WTC11 (cell line): ENCODE results near the gene DMXL2. TPM values are rescaled to one million over a fixed set of nuclear protein-coding genes. Genes with fewer than 3 reads are reported as not detected.

Source experiments
- ATAC-seq: fragments of 200-7000 bp; cut with Tn5 transposase; 2 replicates; pipeline ENCODE4 v1.10.0; 2021; ENCODE audit warnings: mild to moderate bottlenecking, moderate library complexity
- CTCF ChIA-PET: fragments of 300-600 bp; sonication (Branson Sonifier 250); formaldehyde crosslinking; loops from one replicate; lab custom pipeline; 2021; ENCODE audit warnings: antibody characterized with exemption; lab: Charles Lee
- POLR2A ChIA-PET: fragments of 350-600 bp; sonication (Branson Sonifier 250); formaldehyde crosslinking; loops from one replicate; lab custom pipeline; 2021; ENCODE audit warnings: antibody characterized with exemption; lab: Charles Lee
- DNase-seq: peaks from one replicate; pipeline ENCODE4 v3.0.0; 2021; ENCODE audit warnings: low spot score
- H3K27ac Mint-ChIP-seq: 2 replicates; pipeline ENCODE4 v1.8.0; 2021; ENCODE audit warnings: mixed read lengths
- H3K27me3 Mint-ChIP-seq: 2 replicates; pipeline ENCODE4 v1.8.0; 2021; ENCODE audit warnings: low read depth, mild to moderate bottlenecking, moderate library complexity, mixed read lengths
- H3K36me3 Mint-ChIP-seq: 2 replicates; pipeline ENCODE4 v1.8.0; 2021; ENCODE audit warnings: mixed read lengths
- H3K4me1 Mint-ChIP-seq: 2 replicates; pipeline ENCODE4 v1.8.0; 2022; ENCODE audit warnings: mixed read lengths
- H3K4me3 Mint-ChIP-seq: 2 replicates; pipeline ENCODE4 v1.8.0; 2021; ENCODE audit warnings: mild to moderate bottlenecking, moderate library complexity, mixed read lengths
- H3K9me3 Mint-ChIP-seq: 2 replicates; pipeline ENCODE4 v1.8.0; 2021; ENCODE audit warnings: mixed read lengths
- CBFB ChIP-seq: sonication (generic); formaldehyde crosslinking; IDR thresholded peaks from 2 replicates; pipeline ENCODE4 v1.8.1; 2022; ENCODE audit warnings: mild to moderate bottlenecking, low read depth, missing genetic modification reagents
- CREM ChIP-seq: sonication (generic); formaldehyde crosslinking; IDR thresholded peaks from 2 replicates; pipeline ENCODE4 v1.8.1; 2022; ENCODE audit warnings: mild to moderate bottlenecking, missing genetic modification reagents, moderate library complexity
- ELF4 ChIP-seq: sonication (generic); formaldehyde crosslinking; IDR thresholded peaks from 2 replicates; pipeline ENCODE4 v1.8.1; 2022; ENCODE audit warnings: low read depth, mild to moderate bottlenecking, moderate library complexity, missing genetic modification reagents
- ESRRA ChIP-seq: sonication (generic); formaldehyde crosslinking; IDR thresholded peaks from 2 replicates; pipeline ENCODE4 v1.8.1; 2022; ENCODE audit warnings: mild to moderate bottlenecking, missing genetic modification reagents, borderline replicate concordance
- ETV6 ChIP-seq: sonication (generic); formaldehyde crosslinking; IDR thresholded peaks from 2 replicates; pipeline ENCODE4 v1.8.1; 2022; ENCODE audit warnings: mild to moderate bottlenecking, missing genetic modification reagents
- FOXJ3 ChIP-seq: sonication (generic); formaldehyde crosslinking; IDR thresholded peaks from 2 replicates; pipeline ENCODE4 v1.9.0; 2021; ENCODE audit warnings: missing genetic modification reagents, mild to moderate bottlenecking, borderline replicate concordance
- GTF2I ChIP-seq: fragments of 250-450 bp; sonication (Bioruptor Pico); conservative IDR thresholded peaks from 2 replicates; pipeline ENCODE4 v1.4.0; 2021; ENCODE audit warnings: mild to moderate bottlenecking
- HMGA2 ChIP-seq: fragments of 250-450 bp; sonication (Bioruptor Pico); IDR thresholded peaks from 2 replicates; pipeline ENCODE4 v1.4.0; 2021; ENCODE audit warnings: mild to moderate bottlenecking, moderate library complexity
- JAZF1 ChIP-seq: fragments of 250-450 bp; sonication (Bioruptor Pico); IDR thresholded peaks from 2 replicates; pipeline ENCODE4 v1.9.0; 2021; ENCODE audit warnings: moderate library complexity, mild to moderate bottlenecking, inconsistent platforms
- JUN ChIP-seq: sonication (generic); formaldehyde crosslinking; IDR thresholded peaks from 2 replicates; pipeline ENCODE4 v1.8.0; 2023; ENCODE audit warnings: mild to moderate bottlenecking, missing genetic modification reagents
- NFATC4 ChIP-seq: fragments of 250-450 bp; sonication (Bioruptor Pico); IDR thresholded peaks from 2 replicates; pipeline ENCODE4 v1.9.0; 2021; ENCODE audit warnings: mild to moderate bottlenecking
- NR2C2 ChIP-seq: sonication (generic); formaldehyde crosslinking; IDR thresholded peaks from 2 replicates; pipeline ENCODE4 v1.8.0; 2022; ENCODE audit warnings: mild to moderate bottlenecking, missing genetic modification reagents
- NR3C1 ChIP-seq: sonication (generic); formaldehyde crosslinking; conservative IDR thresholded peaks from 2 replicates; pipeline ENCODE4 v1.8.1; 2023; ENCODE audit warnings: low read depth, mild to moderate bottlenecking, missing genetic modification reagents
- PRRX2 ChIP-seq: fragments of 250-450 bp; sonication (Bioruptor Pico); IDR thresholded peaks from 2 replicates; pipeline ENCODE4 v1.8.0; 2021; ENCODE audit warnings: mild to moderate bottlenecking
- RORB ChIP-seq: fragments of 250-450 bp; sonication (Bioruptor Pico); IDR thresholded peaks from 2 replicates; pipeline ENCODE4 v1.9.0; 2021; ENCODE audit warnings: mild to moderate bottlenecking
- SMAD3 ChIP-seq: sonication (generic); formaldehyde crosslinking; IDR thresholded peaks from 2 replicates; pipeline ENCODE4 v1.8.0; 2022; ENCODE audit warnings: missing genetic modification reagents, mild to moderate bottlenecking, borderline replicate concordance
- SMAD4 ChIP-seq: sonication (generic); formaldehyde crosslinking; IDR thresholded peaks from 2 replicates; pipeline ENCODE4 v1.8.0; 2022; ENCODE audit warnings: mild to moderate bottlenecking, missing genetic modification reagents
- TCF7 ChIP-seq: sonication (generic); formaldehyde crosslinking; IDR thresholded peaks from 2 replicates; pipeline ENCODE4 v1.8.0; 2022; ENCODE audit warnings: mild to moderate bottlenecking, low read depth, missing genetic modification reagents, moderate library complexity
- TEAD4 ChIP-seq: sonication (generic); formaldehyde crosslinking; IDR thresholded peaks from 2 replicates; pipeline ENCODE4 v1.8.0; 2022; ENCODE audit warnings: mild to moderate bottlenecking, missing genetic modification reagents
- total RNA-seq: library from RNA; stranded (reverse); gene quantifications from 3 replicates; pipeline ENCODE4 v1.2.3, GENCODE V29; 2021
- TF ChIP-seq, protein P1 (sequence below): sonication (generic); formaldehyde crosslinking; IDR thresholded peaks from 2 replicates; pipeline ENCODE4 v1.8.1; 2022; ENCODE audit warnings: low read depth, missing genetic modification reagents, borderline replicate concordance
- TF ChIP-seq, protein P2 (sequence below): sonication (generic); formaldehyde crosslinking; IDR thresholded peaks from 2 replicates; pipeline ENCODE4 v1.8.0; 2023; ENCODE audit warnings: missing genetic modification reagents
- TF ChIP-seq, protein P3 (sequence below): sonication (generic); formaldehyde crosslinking; IDR thresholded peaks from 2 replicates; pipeline ENCODE4 v1.8.1; 2023; ENCODE audit warnings: mild to moderate bottlenecking, moderate library complexity, missing genetic modification reagents
- TF ChIP-seq, protein P4 (sequence below): sonication (generic); formaldehyde crosslinking; IDR thresholded peaks from 2 replicates; pipeline ENCODE4 v1.8.0; 2022; ENCODE audit warnings: mild to moderate bottlenecking, missing genetic modification reagents
- TF ChIP-seq, protein P5 (sequence below): sonication (generic); formaldehyde crosslinking; IDR thresholded peaks from 2 replicates; pipeline ENCODE4 v1.8.0; 2022; ENCODE audit warnings: mild to moderate bottlenecking, missing genetic modification reagents

DMXL2 gene
- total RNA-seq, 1 experiment from 2014 or later: 10.4 TPM

DNA sequence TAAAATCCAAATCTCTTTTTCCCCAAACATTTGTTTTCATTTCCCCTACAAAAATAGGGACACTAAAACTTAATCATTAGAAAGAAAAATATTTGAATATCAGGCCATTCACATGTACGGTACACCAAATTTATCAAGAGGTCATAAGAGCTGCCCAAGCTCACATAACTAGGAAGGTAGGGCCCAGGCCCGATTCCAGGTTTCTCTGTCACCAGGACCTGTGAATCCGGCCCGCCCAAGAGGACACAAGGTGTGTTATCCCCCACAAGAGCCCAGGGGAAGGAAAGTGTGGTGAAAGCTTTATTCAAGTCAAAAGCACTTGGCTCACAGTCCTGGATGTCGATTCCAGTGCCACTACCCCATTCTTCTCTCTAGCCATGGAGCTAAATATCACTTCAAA is 130.6 kb downstream of the DMXL2 start:
- no peak for ATAC-seq
- TF ChIP-seq NFATC4 (no peak), TCF7 (CRISPR knock-in tag) (no peak), RORB (no peak), HMGA2 (CRISPR knock-in tag) (no peak), CREM (CRISPR knock-in tag) (no peak), TEAD4 (CRISPR knock-in tag) (no peak), ESRRA (CRISPR knock-in tag) (no peak), NR2C2 (CRISPR knock-in tag) (no peak)
- TF ChIP-seq, protein P1, sequence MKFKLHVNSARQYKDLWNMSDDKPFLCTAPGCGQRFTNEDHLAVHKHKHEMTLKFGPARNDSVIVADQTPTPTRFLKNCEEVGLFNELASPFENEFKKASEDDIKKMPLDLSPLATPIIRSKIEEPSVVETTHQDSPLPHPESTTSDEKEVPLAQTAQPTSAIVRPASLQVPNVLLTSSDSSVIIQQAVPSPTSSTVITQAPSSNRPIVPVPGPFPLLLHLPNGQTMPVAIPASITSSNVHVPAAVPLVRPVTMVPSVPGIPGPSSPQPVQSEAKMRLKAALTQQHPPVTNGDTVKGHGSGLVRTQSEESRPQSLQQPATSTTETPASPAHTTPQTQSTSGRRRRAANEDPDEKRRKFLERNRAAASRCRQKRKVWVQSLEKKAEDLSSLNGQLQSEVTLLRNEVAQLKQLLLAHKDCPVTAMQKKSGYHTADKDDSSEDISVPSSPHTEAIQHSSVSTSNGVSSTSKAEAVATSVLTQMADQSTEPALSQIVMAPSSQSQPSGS (CRISPR knock-in tag): no peak
- ChIA-PET POLR2A (no interaction called here), CTCF (no interaction called here)
- Mint-ChIP-seq H3K27ac (no peak overlapping the region), H3K27me3 (no peaks in the 10 kb centered on the region), H3K9me3 (no peaks in the 10 kb centered on the region), H3K4me3 (no peak overlapping the region), H3K4me1 (no peaks in the 10 kb centered on the region), H3K36me3 (peaks cover 3% of the 10 kb centered on the region; the same call in 1 of the 2 replicates)
- no peak for DNase-seq

DNA sequence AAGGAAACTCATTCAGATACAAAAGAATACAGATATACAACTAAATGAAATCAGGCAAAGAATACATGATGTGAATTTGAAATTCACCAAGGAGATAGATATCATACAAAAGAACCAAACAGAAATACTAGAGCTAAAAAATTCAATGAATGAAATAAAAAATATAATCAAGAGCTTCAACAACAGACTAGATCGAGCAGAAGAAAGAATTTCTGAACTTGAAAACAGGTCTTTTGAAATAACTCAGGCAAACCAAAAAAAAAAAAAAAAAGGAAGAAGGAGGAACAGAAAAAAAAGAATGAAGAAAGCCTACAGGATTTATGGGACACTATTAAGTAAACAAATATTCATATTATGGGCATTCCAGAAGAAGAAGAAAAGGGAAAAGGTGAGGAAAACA is 137.8 kb downstream of the DMXL2 start:
- TF ChIP-seq, protein P2, sequence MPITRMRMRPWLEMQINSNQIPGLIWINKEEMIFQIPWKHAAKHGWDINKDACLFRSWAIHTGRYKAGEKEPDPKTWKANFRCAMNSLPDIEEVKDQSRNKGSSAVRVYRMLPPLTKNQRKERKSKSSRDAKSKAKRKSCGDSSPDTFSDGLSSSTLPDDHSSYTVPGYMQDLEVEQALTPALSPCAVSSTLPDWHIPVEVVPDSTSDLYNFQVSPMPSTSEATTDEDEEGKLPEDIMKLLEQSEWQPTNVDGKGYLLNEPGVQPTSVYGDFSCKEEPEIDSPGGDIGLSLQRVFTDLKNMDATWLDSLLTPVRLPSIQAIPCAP (CRISPR knock-in tag): no peak
- TF ChIP-seq CBFB (CRISPR knock-in tag) (no peak), FOXJ3 (CRISPR knock-in tag) (no peak)
- TF ChIP-seq, protein P3, sequence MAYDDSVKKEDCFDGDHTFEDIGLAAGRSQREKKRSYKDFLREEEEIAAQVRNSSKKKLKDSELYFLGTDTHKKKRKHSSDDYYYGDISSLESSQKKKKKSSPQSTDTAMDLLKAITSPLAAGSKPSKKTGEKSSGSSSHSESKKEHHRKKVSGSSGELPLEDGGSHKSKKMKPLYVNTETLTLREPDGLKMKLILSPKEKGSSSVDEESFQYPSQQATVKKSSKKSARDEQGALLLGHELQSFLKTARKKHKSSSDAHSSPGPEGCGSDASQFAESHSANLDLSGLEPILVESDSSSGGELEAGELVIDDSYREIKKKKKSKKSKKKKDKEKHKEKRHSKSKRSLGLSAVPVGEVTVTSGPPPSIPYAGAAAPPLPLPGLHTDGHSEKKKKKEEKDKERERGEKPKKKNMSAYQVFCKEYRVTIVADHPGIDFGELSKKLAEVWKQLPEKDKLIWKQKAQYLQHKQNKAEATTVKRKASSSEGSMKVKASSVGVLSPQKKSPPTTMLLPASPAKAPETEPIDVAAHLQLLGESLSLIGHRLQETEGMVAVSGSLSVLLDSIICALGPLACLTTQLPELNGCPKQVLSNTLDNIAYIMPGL (CRISPR knock-in tag): no peak
- TF ChIP-seq, all 79 proteins: peak for 0
- POLR2A ChIA-PET: no interaction called here
- Mint-ChIP-seq H3K4me3 (no peak overlapping the region), H3K27ac (no peak overlapping the region), H3K27me3 (no peaks in the 10 kb centered on the region), H3K36me3 (peaks cover 15% of the 10 kb centered on the region), H3K9me3 (peaks cover 14% of the 10 kb centered on the region), H3K4me1 (no peaks in the 10 kb centered on the region)
- DNase-seq: no peak
- ATAC-seq: no peak
- CTCF ChIA-PET: interaction anchor here (0.6 kb wide), 1 partner anchor 120 kb away, joined by 4 read pairs; no protein-coding TSS in a partner anchor

DNA sequence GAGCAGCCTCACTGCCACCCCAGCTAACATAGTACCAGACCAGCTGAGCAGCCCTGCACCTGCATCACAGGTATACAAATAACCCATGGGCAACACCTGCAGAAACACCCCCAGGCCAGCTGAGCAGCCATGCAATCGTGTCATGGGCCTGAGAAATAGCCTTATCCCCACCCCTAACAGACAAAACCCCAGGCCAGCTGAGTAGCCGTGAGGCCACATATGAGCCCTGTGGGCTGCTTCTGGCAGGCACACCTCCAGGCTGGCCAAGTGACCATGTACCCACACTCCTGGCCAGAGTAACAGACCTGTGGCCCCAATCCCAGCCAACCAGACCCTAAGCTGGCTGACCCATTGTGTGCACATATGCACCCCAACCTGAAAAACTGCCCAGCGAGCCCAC is 138.6 kb downstream of the DMXL2 start:
- Mint-ChIP-seq H3K4me1 (no peaks in the 10 kb centered on the region), H3K4me3 (no peak overlapping the region), H3K36me3 (peaks cover 15% of the 10 kb centered on the region), H3K27me3 (no peaks in the 10 kb centered on the region), H3K27ac (no peak overlapping the region), H3K9me3 (peaks cover 14% of the 10 kb centered on the region)
- CTCF ChIA-PET: no interaction called here
- POLR2A ChIA-PET: no interaction called here
- DNase-seq (no peak), ATAC-seq (no peak)
- TF ChIP-seq GTF2I (no peak), ETV6 (CRISPR knock-in tag) (no peak), JAZF1 (CRISPR knock-in tag) (no peak), SMAD3 (CRISPR knock-in tag) (no peak), SMAD4 (no peak), JUN (no peak), ELF4 (CRISPR knock-in tag) (no peak), PRRX2 (CRISPR knock-in tag) (no peak), NR3C1 (CRISPR knock-in tag) (no peak)
- TF ChIP-seq, protein P1 (CRISPR knock-in tag): no peak
- TF ChIP-seq, protein P4, sequence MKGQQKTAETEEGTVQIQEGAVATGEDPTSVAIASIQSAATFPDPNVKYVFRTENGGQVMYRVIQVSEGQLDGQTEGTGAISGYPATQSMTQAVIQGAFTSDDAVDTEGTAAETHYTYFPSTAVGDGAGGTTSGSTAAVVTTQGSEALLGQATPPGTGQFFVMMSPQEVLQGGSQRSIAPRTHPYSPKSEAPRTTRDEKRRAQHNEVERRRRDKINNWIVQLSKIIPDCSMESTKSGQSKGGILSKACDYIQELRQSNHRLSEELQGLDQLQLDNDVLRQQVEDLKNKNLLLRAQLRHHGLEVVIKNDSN (CRISPR knock-in tag): no peak
- TF ChIP-seq, protein P5, sequence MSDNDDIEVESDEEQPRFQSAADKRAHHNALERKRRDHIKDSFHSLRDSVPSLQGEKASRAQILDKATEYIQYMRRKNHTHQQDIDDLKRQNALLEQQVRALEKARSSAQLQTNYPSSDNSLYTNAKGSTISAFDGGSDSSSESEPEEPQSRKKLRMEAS: no peak
